ENCODE measurements around the gene CEP131.

CEP131 gene

GRCh38 chr17:81212365-81212764, 10.4 kb downstream of the CEP131 start:
- no peaks in the 10 kb centered on the region for H3K4me1 ChIP-seq (ENCODE audit: control insufficient read depth in 1 of 2, insufficient read depth in 2 of 2, low read length in 2 of 2)
- H3K36me3 ChIP-seq (ENCODE audit: control insufficient read depth in 1 of 2, insufficient read depth in 2 of 2, low read length in 2 of 2) = peaks cover 0 to 9% of the 10 kb centered on the region in 2 donors
- H3K27me3 ChIP-seq (ENCODE audit: control insufficient read depth in 1 of 2, insufficient read depth in 2 of 2, low read length in 2 of 2) = no peaks in the 10 kb centered on the region
- H3K9me3 ChIP-seq (ENCODE audit: control insufficient read depth in 1 of 2, low read length in 2 of 2) = no peaks in the 10 kb centered on the region
- H3K27ac ChIP-seq (ENCODE audit: low read depth, low read length) = no peak overlapping the region
- H3K9ac ChIP-seq (ENCODE audit: low read depth in 1 of 2, low read length in 2 of 2) = no peak overlapping the region
- no peak overlapping the region for H3K4me3 ChIP-seq (ENCODE audit: low read depth in 1 of 2, low read length in 2 of 2)

GRCh38 chr17:81210868-81211267, 11.9 kb downstream of the CEP131 start:
- Histone ChIP-seq H3K9ac (ENCODE audit: low read depth in 1 of 2, low read length in 2 of 2) (no peak overlapping the region), H3K27ac (ENCODE audit: low read depth, low read length) (no peak overlapping the region), H3K36me3 (ENCODE audit: control insufficient read depth in 1 of 2, insufficient read depth in 2 of 2, low read length in 2 of 2) (peaks cover 0 to 11% of the 10 kb centered on the region in 2 donors), H3K4me3 (ENCODE audit: low read depth in 1 of 2, low read length in 2 of 2) (no peak overlapping the region), H3K27me3 (ENCODE audit: control insufficient read depth in 1 of 2, insufficient read depth in 2 of 2, low read length in 2 of 2) (no peaks in the 10 kb centered on the region), H3K4me1 (ENCODE audit: control insufficient read depth in 1 of 2, insufficient read depth in 2 of 2, low read length in 2 of 2) (no peaks in the 10 kb centered on the region), H3K9me3 (ENCODE audit: control insufficient read depth in 1 of 2, low read length in 2 of 2) (no peaks in the 10 kb centered on the region)

- no peak overlapping the region for H3K4me3 ChIP-seq (ENCODE audit: low read depth in 1 of 2, low read length in 2 of 2)
- H3K36me3 ChIP-seq (ENCODE audit: control insufficient read depth in 1 of 2, insufficient read depth in 2 of 2, low read length in 2 of 2) = peaks cover 0 to 11% of the 10 kb centered on the region in 2 donors
- H3K27ac ChIP-seq (ENCODE audit: low read depth, low read length) = no peak overlapping the region
- no peak overlapping the region for H3K9ac ChIP-seq (ENCODE audit: low read depth in 1 of 2, low read length in 2 of 2)
- H3K9me3 ChIP-seq (ENCODE audit: control insufficient read depth in 1 of 2, low read length in 2 of 2) = no peaks in the 10 kb centered on the region
- no peaks in the 10 kb centered on the region for H3K4me1 ChIP-seq (ENCODE audit: control insufficient read depth in 1 of 2, insufficient read depth in 2 of 2, low read length in 2 of 2)
- H3K27me3 ChIP-seq (ENCODE audit: control insufficient read depth in 1 of 2, insufficient read depth in 2 of 2, low read length in 2 of 2) = no peaks in the 10 kb centered on the region
These were observed 12.3 kb downstream of the CEP131 start for GRCh38 chr17:81210466-81210865.

- Histone ChIP-seq H3K27ac (ENCODE audit: low read depth, low read length) (no peak overlapping the region), H3K4me1 (ENCODE audit: control insufficient read depth in 1 of 2, insufficient read depth in 2 of 2, low read length in 2 of 2) (no peaks in the 10 kb centered on the region), H3K27me3 (ENCODE audit: control insufficient read depth in 1 of 2, insufficient read depth in 2 of 2, low read length in 2 of 2) (no peaks in the 10 kb centered on the region)
These were observed 13.6 kb downstream of the CEP131 start for GRCh38 chr17:81209141-81209540.

GRCh38 chr17:81208651-81209050, 14.1 kb downstream of the CEP131 start:
- H3K4me3 ChIP-seq (ENCODE audit: low read depth in 1 of 2, low read length in 2 of 2) = no peak overlapping the region
- H3K4me1 ChIP-seq (ENCODE audit: control insufficient read depth in 1 of 2, insufficient read depth in 2 of 2, low read length in 2 of 2) = no peaks in the 10 kb centered on the region
- no peaks in the 10 kb centered on the region for H3K27me3 ChIP-seq (ENCODE audit: control insufficient read depth in 1 of 2, insufficient read depth in 2 of 2, low read length in 2 of 2)
- no peak overlapping the region for H3K9ac ChIP-seq (ENCODE audit: low read depth in 1 of 2, low read length in 2 of 2)
- no peak overlapping the region for H3K27ac ChIP-seq (ENCODE audit: low read depth, low read length)
- no peaks in the 10 kb centered on the region for H3K9me3 ChIP-seq (ENCODE audit: control insufficient read depth in 1 of 2, low read length in 2 of 2)
- H3K36me3 ChIP-seq (ENCODE audit: control insufficient read depth in 1 of 2, insufficient read depth in 2 of 2, low read length in 2 of 2) = peaks cover 0 to 11% of the 10 kb centered on the region in 2 donors

More at GRCh38 chr17:81209141-81209540, 13.6 kb downstream of the CEP131 start:
- Histone ChIP-seq H3K4me3 (ENCODE audit: low read depth in 1 of 2, low read length in 2 of 2) (no peak overlapping the region), H3K9me3 (ENCODE audit: control insufficient read depth in 1 of 2, low read length in 2 of 2) (no peaks in the 10 kb centered on the region), H3K36me3 (ENCODE audit: control insufficient read depth in 1 of 2, insufficient read depth in 2 of 2, low read length in 2 of 2) (peaks cover 0 to 11% of the 10 kb centered on the region in 2 donors), H3K9ac (ENCODE audit: low read depth in 1 of 2, low read length in 2 of 2) (no peak overlapping the region)

GRCh38 chr17:81207610-81208581, 14.9 kb downstream of the CEP131 start:
- H3K4me1 ChIP-seq (ENCODE audit: control insufficient read depth in 1 of 2, insufficient read depth in 2 of 2, low read length in 2 of 2) = no peaks in the 10 kb centered on the region
- H3K27ac ChIP-seq (ENCODE audit: low read depth, low read length) = no peak overlapping the region
- H3K36me3 ChIP-seq (ENCODE audit: control insufficient read depth in 1 of 2, insufficient read depth in 2 of 2, low read length in 2 of 2) = peaks cover 0 to 11% of the 10 kb centered on the region in 2 donors
- no peak overlapping the region for H3K4me3 ChIP-seq (ENCODE audit: low read depth in 1 of 2, low read length in 2 of 2)
- H3K9me3 ChIP-seq (ENCODE audit: control insufficient read depth in 1 of 2, low read length in 2 of 2) = no peaks in the 10 kb centered on the region
- H3K27me3 ChIP-seq (ENCODE audit: control insufficient read depth in 1 of 2, insufficient read depth in 2 of 2, low read length in 2 of 2) = no peaks in the 10 kb centered on the region
- no peak overlapping the region for H3K9ac ChIP-seq (ENCODE audit: low read depth in 1 of 2, low read length in 2 of 2)

- no peaks in the 10 kb centered on the region for H3K9me3 ChIP-seq (ENCODE audit: control insufficient read depth in 1 of 2, low read length in 2 of 2)
- no peaks in the 10 kb centered on the region for H3K4me1 ChIP-seq (ENCODE audit: control insufficient read depth in 1 of 2, insufficient read depth in 2 of 2, low read length in 2 of 2)
- no peak overlapping the region for H3K27ac ChIP-seq (ENCODE audit: low read depth, low read length)
- H3K9ac ChIP-seq (ENCODE audit: low read depth in 1 of 2, low read length in 2 of 2) = no peak overlapping the region
- H3K27me3 ChIP-seq (ENCODE audit: control insufficient read depth in 1 of 2, insufficient read depth in 2 of 2, low read length in 2 of 2) = no peaks in the 10 kb centered on the region
- H3K36me3 ChIP-seq (ENCODE audit: control insufficient read depth in 1 of 2, insufficient read depth in 2 of 2, low read length in 2 of 2) = peaks cover 0 to 11% of the 10 kb centered on the region in 2 donors
- no peak overlapping the region for H3K4me3 ChIP-seq (ENCODE audit: low read depth in 1 of 2, low read length in 2 of 2)
These were observed 16.1 kb downstream of the CEP131 start for GRCh38 chr17:81206657-81207056.

GRCh38 chr17:81206166-81206565, 16.6 kb downstream of the CEP131 start:
- H3K36me3 ChIP-seq (ENCODE audit: control insufficient read depth in 1 of 2, insufficient read depth in 2 of 2, low read length in 2 of 2) = peaks cover 0 to 11% of the 10 kb centered on the region in 2 donors

GRCh38 chr17:81204578-81204977, 18.2 kb downstream of the CEP131 start:
- no peaks in the 10 kb centered on the region for H3K27me3 ChIP-seq (ENCODE audit: control insufficient read depth in 1 of 2, insufficient read depth in 2 of 2, low read length in 2 of 2)
- no peaks in the 10 kb centered on the region for H3K4me1 ChIP-seq (ENCODE audit: control insufficient read depth in 1 of 2, insufficient read depth in 2 of 2, low read length in 2 of 2)
- H3K36me3 ChIP-seq (ENCODE audit: control insufficient read depth in 1 of 2, insufficient read depth in 2 of 2, low read length in 2 of 2) = peaks cover 0 to 11% of the 10 kb centered on the region in 2 donors
- H3K4me3 ChIP-seq (ENCODE audit: low read depth in 1 of 2, low read length in 2 of 2) = no peak overlapping the region
- no peaks in the 10 kb centered on the region for H3K9me3 ChIP-seq (ENCODE audit: control insufficient read depth in 1 of 2, low read length in 2 of 2)
- H3K9ac ChIP-seq (ENCODE audit: low read depth in 1 of 2, low read length in 2 of 2) = no peak overlapping the region
- H3K27ac ChIP-seq (ENCODE audit: low read depth, low read length) = no peak overlapping the region

More at GRCh38 chr17:81206166-81206565, 16.6 kb downstream of the CEP131 start:
- no peaks in the 10 kb centered on the region for H3K27me3 ChIP-seq (ENCODE audit: control insufficient read depth in 1 of 2, insufficient read depth in 2 of 2, low read length in 2 of 2)
- H3K4me1 ChIP-seq (ENCODE audit: control insufficient read depth in 1 of 2, insufficient read depth in 2 of 2, low read length in 2 of 2) = no peaks in the 10 kb centered on the region
- no peak overlapping the region for H3K27ac ChIP-seq (ENCODE audit: low read depth, low read length)
- H3K4me3 ChIP-seq (ENCODE audit: low read depth in 1 of 2, low read length in 2 of 2) = no peak overlapping the region
- no peak overlapping the region for H3K9ac ChIP-seq (ENCODE audit: low read depth in 1 of 2, low read length in 2 of 2)
- no peaks in the 10 kb centered on the region for H3K9me3 ChIP-seq (ENCODE audit: control insufficient read depth in 1 of 2, low read length in 2 of 2)

GRCh38 chr17:81203136-81203535, 19.6 kb downstream of the CEP131 start:
- H3K36me3 ChIP-seq (ENCODE audit: control insufficient read depth in 1 of 2, insufficient read depth in 2 of 2, low read length in 2 of 2) = peaks cover 0 to 7% of the 10 kb centered on the region in 2 donors
- no peak overlapping the region for H3K4me3 ChIP-seq (ENCODE audit: low read depth in 1 of 2, low read length in 2 of 2)
- no peaks in the 10 kb centered on the region for H3K9me3 ChIP-seq (ENCODE audit: control insufficient read depth in 1 of 2, low read length in 2 of 2)

More at GRCh38 chr17:81203136-81203535, 19.6 kb downstream of the CEP131 start:
- no peaks in the 10 kb centered on the region for H3K4me1 ChIP-seq (ENCODE audit: control insufficient read depth in 1 of 2, insufficient read depth in 2 of 2, low read length in 2 of 2)
- no peak overlapping the region for H3K27ac ChIP-seq (ENCODE audit: low read depth, low read length)
- no peaks in the 10 kb centered on the region for H3K27me3 ChIP-seq (ENCODE audit: control insufficient read depth in 1 of 2, insufficient read depth in 2 of 2, low read length in 2 of 2)
- H3K9ac ChIP-seq (ENCODE audit: low read depth in 1 of 2, low read length in 2 of 2) = no peak overlapping the region

Data from duodenal mucosa (tissue), 2 donors.